HepG2 (cell line): Measurements from ENCODE around the gene C1QBP. TPM values are rescaled to one million over a fixed set of nuclear protein-coding genes. Genes with fewer than 3 reads are reported as not detected.

ENCODE experiments used
- ARNT2 ChIP-seq: sonication (generic); formaldehyde crosslinking; IDR thresholded peaks from 2 replicates; pipeline ENCODE4 v1.8.0; 2022; ENCODE audit warnings: mild to moderate bottlenecking, low read depth, missing genetic modification reagents, moderate library complexity
- DNMT3B ChIP-seq: conservative IDR thresholded peaks from 2 replicates; pipeline ENCODE4 v1.6.1; 2016; ENCODE audit warnings: missing biosample characterization, control low read depth
- GATAD2A ChIP-seq: IDR thresholded peaks from 2 replicates; pipeline ENCODE4 v1.6.1; 2016
- TRIM24 ChIP-seq: sonication (generic); formaldehyde crosslinking; IDR thresholded peaks from 2 replicates; pipeline ENCODE4 v1.8.0; 2022; ENCODE audit warnings: mild to moderate bottlenecking, missing genetic modification reagents
- ZFP90 ChIP-seq: sonication (generic); formaldehyde crosslinking; IDR thresholded peaks from 2 replicates; pipeline ENCODE4 v1.8.0; 2022; ENCODE audit warnings: missing genetic modification reagents, mild to moderate bottlenecking, inconsistent platforms, borderline replicate concordance
- ZNF33B ChIP-seq: sonication (generic); formaldehyde crosslinking; IDR thresholded peaks from 2 replicates; pipeline ENCODE4 v1.5.1; 2020; ENCODE audit warnings: mild to moderate bottlenecking, missing genetic modification reagents
- polyA plus RNA-seq, 8 experiments: library from polyadenylated mRNA; depleted of rRNA in 3 of 8; stranded (reverse) in 7 of 8; unstranded in 1 of 8; fragments of >200 nt; fragmentation: Illumina TruSeq in 4 of 8; extraction: Trizol in 4 of 8; gene quantifications; 2 replicates each; pipeline versions ENCODE4 v1.2.1 to v1.2.3, GENCODE V29; 2011 to 2016; ENCODE audit warnings: low read depth in 4 of 8, missing spikeins in 1 of 8, mixed read lengths in 1 of 8; ENCODE audit not compliant: insufficient read depth in 1 of 8
- total RNA-seq, 5 experiments: library from RNA; depleted of rRNA; stranded (reverse); fragments of >200 nt; fragmentation: Illumina TruSeq; extraction: Trizol; gene quantifications; 2 replicates each; pipeline ENCODE4 v1.2.3, GENCODE V29; 2016; ENCODE audit warnings: low read depth in 1 of 5
- TF ChIP-seq, protein P1 (sequence below): sonication (generic); formaldehyde crosslinking; IDR thresholded peaks from 2 replicates; pipeline ENCODE4 v1.4.0; 2020; ENCODE audit warnings: missing genetic modification reagents
- TF ChIP-seq, protein P2 (sequence below): sonication (generic); formaldehyde crosslinking; IDR thresholded peaks from 2 replicates; pipeline ENCODE4 v1.8.1; 2023; ENCODE audit warnings: mild to moderate bottlenecking, missing genetic modification reagents
- TF ChIP-seq, protein P3 (sequence below): sonication (generic); formaldehyde crosslinking; IDR thresholded peaks from 2 replicates; pipeline ENCODE4 v1.4.0; 2020; ENCODE audit warnings: missing genetic modification reagents, borderline replicate concordance
- TF ChIP-seq, protein P4 (sequence below): sonication (generic); formaldehyde crosslinking; IDR thresholded peaks from 2 replicates; pipeline ENCODE4 v1.4.0; 2020; ENCODE audit warnings: missing genetic modification reagents, borderline replicate concordance

Gene C1QBP
- total and polyA plus RNA-seq, 2 of the 13 experiments (the other 11 are each of a cell fraction or from before 2014, with no cell fraction given) = 219 to 680 TPM

DNA sequence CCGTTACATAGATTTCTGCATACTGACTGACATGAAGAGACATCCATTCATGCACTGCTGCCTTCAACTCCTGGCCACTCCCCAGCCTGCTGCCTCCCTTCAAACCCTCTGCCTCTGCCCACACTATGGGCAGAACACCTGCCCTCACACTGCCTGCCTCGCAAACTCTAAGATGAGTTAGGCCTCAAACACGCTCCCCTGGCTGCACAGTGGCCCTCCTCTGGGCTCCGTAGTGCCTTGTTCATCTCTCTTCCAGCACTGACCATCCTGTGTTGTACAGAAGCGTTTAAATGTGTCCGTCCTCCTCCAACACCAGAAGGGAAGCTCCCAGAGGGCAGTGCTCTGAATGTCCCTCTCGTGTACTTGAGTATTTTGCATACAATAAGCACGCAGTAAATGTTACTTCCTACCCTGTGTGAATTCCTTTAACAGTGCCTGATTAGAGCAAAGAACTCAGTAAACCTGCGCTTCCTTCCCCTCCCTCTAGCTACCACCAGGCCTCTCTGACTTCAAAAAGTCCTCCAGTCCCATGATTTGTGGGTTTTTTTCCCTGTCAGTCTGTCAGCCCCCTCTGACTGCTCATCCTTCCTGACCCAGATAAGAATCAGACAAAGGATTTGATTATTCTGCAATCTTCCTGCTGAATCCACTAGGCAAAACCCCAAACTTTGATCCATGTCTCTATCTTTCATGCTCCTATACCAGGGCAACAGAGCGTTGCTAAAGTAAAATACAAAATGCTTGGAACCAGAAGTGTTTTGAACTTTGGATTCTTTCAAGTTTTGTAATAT lies 26.0 kb upstream of the C1QBP start (continued):
- TF ChIP-seq, protein P1, sequence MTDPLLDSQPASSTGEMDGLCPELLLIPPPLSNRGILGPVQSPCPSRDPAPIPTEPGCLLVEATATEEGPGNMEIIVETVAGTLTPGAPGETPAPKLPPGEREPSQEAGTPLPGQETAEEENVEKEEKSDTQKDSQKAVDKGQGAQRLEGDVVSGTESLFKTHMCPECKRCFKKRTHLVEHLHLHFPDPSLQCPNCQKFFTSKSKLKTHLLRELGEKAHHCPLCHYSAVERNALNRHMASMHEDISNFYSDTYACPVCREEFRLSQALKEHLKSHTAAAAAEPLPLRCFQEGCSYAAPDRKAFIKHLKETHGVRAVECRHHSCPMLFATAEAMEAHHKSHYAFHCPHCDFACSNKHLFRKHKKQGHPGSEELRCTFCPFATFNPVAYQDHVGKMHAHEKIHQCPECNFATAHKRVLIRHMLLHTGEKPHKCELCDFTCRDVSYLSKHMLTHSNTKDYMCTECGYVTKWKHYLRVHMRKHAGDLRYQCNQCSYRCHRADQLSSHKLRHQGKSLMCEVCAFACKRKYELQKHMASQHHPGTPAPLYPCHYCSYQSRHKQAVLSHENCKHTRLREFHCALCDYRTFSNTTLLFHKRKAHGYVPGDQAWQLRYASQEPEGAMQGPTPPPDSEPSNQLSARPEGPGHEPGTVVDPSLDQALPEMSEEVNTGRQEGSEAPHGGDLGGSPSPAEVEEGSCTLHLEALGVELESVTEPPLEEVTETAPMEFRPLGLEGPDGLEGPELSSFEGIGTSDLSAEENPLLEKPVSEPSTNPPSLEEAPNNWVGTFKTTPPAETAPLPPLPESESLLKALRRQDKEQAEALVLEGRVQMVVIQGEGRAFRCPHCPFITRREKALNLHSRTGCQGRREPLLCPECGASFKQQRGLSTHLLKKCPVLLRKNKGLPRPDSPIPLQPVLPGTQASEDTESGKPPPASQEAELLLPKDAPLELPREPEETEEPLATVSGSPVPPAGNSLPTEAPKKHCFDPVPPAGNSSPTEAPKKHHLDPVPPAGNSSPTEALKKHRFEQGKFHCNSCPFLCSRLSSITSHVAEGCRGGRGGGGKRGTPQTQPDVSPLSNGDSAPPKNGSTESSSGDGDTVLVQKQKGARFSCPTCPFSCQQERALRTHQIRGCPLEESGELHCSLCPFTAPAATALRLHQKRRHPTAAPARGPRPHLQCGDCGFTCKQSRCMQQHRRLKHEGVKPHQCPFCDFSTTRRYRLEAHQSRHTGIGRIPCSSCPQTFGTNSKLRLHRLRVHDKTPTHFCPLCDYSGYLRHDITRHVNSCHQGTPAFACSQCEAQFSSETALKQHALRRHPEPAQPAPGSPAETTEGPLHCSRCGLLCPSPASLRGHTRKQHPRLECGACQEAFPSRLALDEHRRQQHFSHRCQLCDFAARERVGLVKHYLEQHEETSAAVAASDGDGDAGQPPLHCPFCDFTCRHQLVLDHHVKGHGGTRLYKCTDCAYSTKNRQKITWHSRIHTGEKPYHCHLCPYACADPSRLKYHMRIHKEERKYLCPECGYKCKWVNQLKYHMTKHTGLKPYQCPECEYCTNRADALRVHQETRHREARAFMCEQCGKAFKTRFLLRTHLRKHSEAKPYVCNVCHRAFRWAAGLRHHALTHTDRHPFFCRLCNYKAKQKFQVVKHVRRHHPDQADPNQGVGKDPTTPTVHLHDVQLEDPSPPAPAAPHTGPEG = no peak
- TF ChIP-seq ARNT2 (no peak), DNMT3B (CRISPR knock-in tag) (no peak), GATAD2A (CRISPR knock-in tag) (peak; percentile 43; the same call in 1 of the 2 replicates), ZFP90 (no peak; the same call in 1 of the 2 replicates), TRIM24 (no peak), ZNF33B (CRISPR knock-in tag) (no peak)
- TF ChIP-seq, protein P2, sequence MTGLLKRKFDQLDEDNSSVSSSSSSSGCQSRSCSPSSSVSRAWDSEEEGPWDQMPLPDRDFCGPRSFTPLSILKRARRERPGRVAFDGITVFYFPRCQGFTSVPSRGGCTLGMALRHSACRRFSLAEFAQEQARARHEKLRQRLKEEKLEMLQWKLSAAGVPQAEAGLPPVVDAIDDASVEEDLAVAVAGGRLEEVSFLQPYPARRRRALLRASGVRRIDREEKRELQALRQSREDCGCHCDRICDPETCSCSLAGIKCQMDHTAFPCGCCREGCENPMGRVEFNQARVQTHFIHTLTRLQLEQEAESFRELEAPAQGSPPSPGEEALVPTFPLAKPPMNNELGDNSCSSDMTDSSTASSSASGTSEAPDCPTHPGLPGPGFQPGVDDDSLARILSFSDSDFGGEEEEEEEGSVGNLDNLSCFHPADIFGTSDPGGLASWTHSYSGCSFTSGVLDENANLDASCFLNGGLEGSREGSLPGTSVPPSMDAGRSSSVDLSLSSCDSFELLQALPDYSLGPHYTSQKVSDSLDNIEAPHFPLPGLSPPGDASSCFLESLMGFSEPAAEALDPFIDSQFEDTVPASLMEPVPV (CRISPR knock-in tag) = no peak
- TF ChIP-seq, protein P3, sequence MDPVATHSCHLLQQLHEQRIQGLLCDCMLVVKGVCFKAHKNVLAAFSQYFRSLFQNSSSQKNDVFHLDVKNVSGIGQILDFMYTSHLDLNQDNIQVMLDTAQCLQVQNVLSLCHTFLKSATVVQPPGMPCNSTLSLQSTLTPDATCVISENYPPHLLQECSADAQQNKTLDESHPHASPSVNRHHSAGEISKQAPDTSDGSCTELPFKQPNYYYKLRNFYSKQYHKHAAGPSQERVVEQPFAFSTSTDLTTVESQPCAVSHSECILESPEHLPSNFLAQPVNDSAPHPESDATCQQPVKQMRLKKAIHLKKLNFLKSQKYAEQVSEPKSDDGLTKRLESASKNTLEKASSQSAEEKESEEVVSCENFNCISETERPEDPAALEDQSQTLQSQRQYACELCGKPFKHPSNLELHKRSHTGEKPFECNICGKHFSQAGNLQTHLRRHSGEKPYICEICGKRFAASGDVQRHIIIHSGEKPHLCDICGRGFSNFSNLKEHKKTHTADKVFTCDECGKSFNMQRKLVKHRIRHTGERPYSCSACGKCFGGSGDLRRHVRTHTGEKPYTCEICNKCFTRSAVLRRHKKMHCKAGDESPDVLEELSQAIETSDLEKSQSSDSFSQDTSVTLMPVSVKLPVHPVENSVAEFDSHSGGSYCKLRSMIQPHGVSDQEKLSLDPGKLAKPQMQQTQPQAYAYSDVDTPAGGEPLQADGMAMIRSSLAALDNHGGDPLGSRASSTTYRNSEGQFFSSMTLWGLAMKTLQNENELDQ (CRISPR knock-in tag) = no peak
- TF ChIP-seq, protein P4, sequence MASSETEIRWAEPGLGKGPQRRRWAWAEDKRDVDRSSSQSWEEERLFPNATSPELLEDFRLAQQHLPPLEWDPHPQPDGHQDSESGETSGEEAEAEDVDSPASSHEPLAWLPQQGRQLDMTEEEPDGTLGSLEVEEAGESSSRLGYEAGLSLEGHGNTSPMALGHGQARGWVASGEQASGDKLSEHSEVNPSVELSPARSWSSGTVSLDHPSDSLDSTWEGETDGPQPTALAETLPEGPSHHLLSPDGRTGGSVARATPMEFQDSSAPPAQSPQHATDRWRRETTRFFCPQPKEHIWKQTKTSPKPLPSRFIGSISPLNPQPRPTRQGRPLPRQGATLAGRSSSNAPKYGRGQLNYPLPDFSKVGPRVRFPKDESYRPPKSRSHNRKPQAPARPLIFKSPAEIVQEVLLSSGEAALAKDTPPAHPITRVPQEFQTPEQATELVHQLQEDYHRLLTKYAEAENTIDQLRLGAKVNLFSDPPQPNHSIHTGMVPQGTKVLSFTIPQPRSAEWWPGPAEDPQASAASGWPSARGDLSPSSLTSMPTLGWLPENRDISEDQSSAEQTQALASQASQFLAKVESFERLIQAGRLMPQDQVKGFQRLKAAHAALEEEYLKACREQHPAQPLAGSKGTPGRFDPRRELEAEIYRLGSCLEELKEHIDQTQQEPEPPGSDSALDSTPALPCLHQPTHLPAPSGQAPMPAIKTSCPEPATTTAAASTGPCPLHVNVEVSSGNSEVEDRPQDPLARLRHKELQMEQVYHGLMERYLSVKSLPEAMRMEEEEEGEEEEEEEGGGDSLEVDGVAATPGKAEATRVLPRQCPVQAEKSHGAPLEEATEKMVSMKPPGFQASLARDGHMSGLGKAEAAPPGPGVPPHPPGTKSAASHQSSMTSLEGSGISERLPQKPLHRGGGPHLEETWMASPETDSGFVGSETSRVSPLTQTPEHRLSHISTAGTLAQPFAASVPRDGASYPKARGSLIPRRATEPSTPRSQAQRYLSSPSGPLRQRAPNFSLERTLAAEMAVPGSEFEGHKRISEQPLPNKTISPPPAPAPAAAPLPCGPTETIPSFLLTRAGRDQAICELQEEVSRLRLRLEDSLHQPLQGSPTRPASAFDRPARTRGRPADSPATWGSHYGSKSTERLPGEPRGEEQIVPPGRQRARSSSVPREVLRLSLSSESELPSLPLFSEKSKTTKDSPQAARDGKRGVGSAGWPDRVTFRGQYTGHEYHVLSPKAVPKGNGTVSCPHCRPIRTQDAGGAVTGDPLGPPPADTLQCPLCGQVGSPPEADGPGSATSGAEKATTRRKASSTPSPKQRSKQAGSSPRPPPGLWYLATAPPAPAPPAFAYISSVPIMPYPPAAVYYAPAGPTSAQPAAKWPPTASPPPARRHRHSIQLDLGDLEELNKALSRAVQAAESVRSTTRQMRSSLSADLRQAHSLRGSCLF (CRISPR knock-in tag) = no peak
